ENCODE results near the gene SEC14L2. TPM values are rescaled to one million over a fixed set of nuclear protein-coding genes. Genes with fewer than 3 reads are reported as not detected.

Gene SEC14L2
- total and polyA plus RNA-seq, 2 donors (not counting 3 experiments of a cell fraction or from before 2014, with no cell fraction given) = 22.5 to 28.8 TPM

- FAIRE-seq (no peak), DNase-seq (ENCODE audit: low read depth, low spot score) (no peak)
- no peaks in the 10 kb centered on the region for H3K9me1 ChIP-seq (replicated peaks; ENCODE audit: control insufficient read depth, extremely low read depth, insufficient read depth, low read length)
- no peaks in the 10 kb centered on the region for H3K79me2 ChIP-seq (ENCODE audit: control insufficient read depth, insufficient read depth, low read length)
- ChIA-PET CTCF (interaction anchor here (1.1 to 1.5 kb wide), 2 partner anchors 15 to 70 kb away, joined by 3 to 5 read pairs; no protein-coding TSS in a partner anchor), POLR2A (no interaction called here)
- no peak overlapping the region for H3K4me3 ChIP-seq (replicated peaks in 1 of 3; ENCODE audit: insufficient read depth in 1 of 3, low read depth in 1 of 3, low read length in 3 of 3)
- H3K9ac ChIP-seq (replicated peaks; ENCODE audit: extremely low read depth, insufficient read depth, low read length) = no peak overlapping the region
- TF ChIP-seq MYC (IDR thresholded peaks at IDR 0.05; ENCODE audit: low read depth, low read length) (no peak), POLR2A (IDR thresholded peaks at IDR 0.05; ENCODE audit: low read depth, low read length) (no peak)
- intact Hi-C loops (cut with micrococcal nuclease) = no loop called here
- H3K36me3 ChIP-seq (ENCODE audit: control insufficient read depth in 2 of 2, extremely low read depth in 1 of 2, insufficient read depth in 2 of 2, low read length in 2 of 2) = no peaks in the 10 kb centered on the region
- BruUV-seq (replicated peaks) = no TSS peak
- no peaks in the 10 kb centered on the region for H3K9me3 ChIP-seq (replicated peaks; ENCODE audit: control insufficient read depth, insufficient read depth, low read length)
- no peaks in the 10 kb centered on the region for H4K20me1 ChIP-seq (replicated peaks; ENCODE audit: control insufficient read depth, extremely low read depth, insufficient read depth, low read length)
- peaks cover 11 to 14% of the 10 kb centered on the region in 2 experiments for H3K27me3 ChIP-seq (ENCODE audit: control insufficient read depth in 2 of 2, insufficient read depth in 2 of 2, low read length in 2 of 2)
- dilution Hi-C loops (cut with MboI; ENCODE audit: extremely low pct_ligation_motif_present, low sequenced_read_pairs) = no loop called here
- H3K4me2 ChIP-seq (ENCODE audit: insufficient read depth, low read length) = no peak overlapping the region
- H3K4me1 ChIP-seq (ENCODE audit: control insufficient read depth, extremely low read depth, insufficient read depth, low read length) = no peaks in the 10 kb centered on the region
- H2AFZ ChIP-seq (ENCODE audit: low read depth, low read length) = no peak overlapping the region
- H3K27ac ChIP-seq (ENCODE audit: insufficient read depth, low read depth, low read length) = no peak overlapping the region
Observed at GRCh38 chr22:30470655-30471054, 73.8 kb downstream of the SEC14L2 start.

DNA sequence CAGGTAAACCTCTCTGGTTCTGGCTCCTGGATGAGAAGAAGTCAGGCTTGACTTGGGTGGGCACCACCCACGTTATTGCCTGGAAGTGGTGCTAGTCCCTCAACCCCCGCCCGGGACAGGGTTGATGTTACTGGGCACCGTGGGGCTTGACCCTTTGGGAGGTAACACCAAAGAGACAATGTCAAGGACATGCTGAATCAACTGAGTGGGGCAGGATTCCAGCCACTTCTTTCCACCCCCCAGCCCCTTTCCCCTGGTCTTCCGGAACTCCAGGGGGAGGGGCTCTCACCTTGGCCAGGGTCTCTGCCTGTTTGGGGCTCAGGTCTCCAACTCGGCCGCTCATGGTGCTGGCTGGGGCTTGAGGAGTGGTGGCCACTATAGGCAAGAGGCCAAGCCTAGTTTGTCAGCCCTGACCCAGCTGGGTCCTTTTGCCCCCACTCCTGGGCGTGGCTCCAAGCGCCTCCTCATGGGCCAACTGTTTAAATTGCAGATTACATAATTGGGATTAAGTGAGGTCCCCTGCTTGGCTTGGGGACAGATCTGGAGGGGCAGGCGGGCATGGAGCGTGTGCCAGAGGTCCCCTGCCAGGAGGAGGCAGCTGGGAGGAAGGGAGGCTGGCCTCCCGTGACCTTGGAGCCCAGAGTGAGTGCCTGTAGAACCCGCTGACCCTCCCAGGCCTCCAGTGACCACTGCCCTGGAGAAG, 74.9 kb downstream of the SEC14L2 start, which contains the start of gene SEC14L3:
Gene SEC14L3, minus strand, starts transcription at position 402 of the 703 bp plus-strand sequence. Its CDS starts 59 bp downstream, at position 343.
- FAIRE-seq = no peak
- intact Hi-C loops (cut with micrococcal nuclease) = no loop called here

More for the DNA sequence above, 74.9 kb downstream of the SEC14L2 start, which contains the start of gene SEC14L3:
- Histone ChIP-seq H3K27me3 (ENCODE audit: control insufficient read depth in 2 of 2, insufficient read depth in 2 of 2, low read length in 2 of 2) (peaks cover 9 to 11% of the 10 kb centered on the region in 2 experiments), H3K9ac (replicated peaks; ENCODE audit: extremely low read depth, insufficient read depth, low read length) (no peak within 1 kb of the TSS), H4K20me1 (replicated peaks; ENCODE audit: control insufficient read depth, extremely low read depth, insufficient read depth, low read length) (no peaks in the 10 kb centered on the region), H2AFZ (ENCODE audit: low read depth, low read length) (no peak within 1 kb of the TSS), H3K4me2 (ENCODE audit: insufficient read depth, low read length) (no peak within 1 kb of the TSS), H3K4me3 (replicated peaks in 1 of 3; ENCODE audit: insufficient read depth in 1 of 3, low read depth in 1 of 3, low read length in 3 of 3) (no peak within 1 kb of the TSS), H3K79me2 (ENCODE audit: control insufficient read depth, insufficient read depth, low read length) (no peaks in the 10 kb centered on the region), H3K27ac (ENCODE audit: insufficient read depth, low read depth, low read length) (no peak within 1 kb of the TSS), H3K9me1 (replicated peaks; ENCODE audit: control insufficient read depth, extremely low read depth, insufficient read depth, low read length) (no peaks in the 10 kb centered on the region), H3K9me3 (replicated peaks; ENCODE audit: control insufficient read depth, insufficient read depth, low read length) (no peaks in the 10 kb centered on the region), H3K4me1 (ENCODE audit: control insufficient read depth, extremely low read depth, insufficient read depth, low read length) (no peaks in the 10 kb centered on the region), H3K36me3 (ENCODE audit: control insufficient read depth in 2 of 2, extremely low read depth in 1 of 2, insufficient read depth in 2 of 2, low read length in 2 of 2) (no peaks in the 10 kb centered on the region)
- dilution Hi-C loops (cut with MboI; ENCODE audit: extremely low pct_ligation_motif_present, low sequenced_read_pairs) = no loop called here
- POLR2A ChIA-PET = no interaction called here
- no TSS peak for BruUV-seq (replicated peaks)
- TF ChIP-seq GATA2 (IDR thresholded peaks at IDR 0.05; ENCODE audit: insufficient read depth, insufficient read length, low read depth, low read length) = no peak
- no peak for DNase-seq (ENCODE audit: low read depth, low spot score)
- CTCF ChIA-PET = interaction anchor here (1.1 to 1.5 kb wide), 2 partner anchors 14 to 69 kb away, joined by 3 to 5 read pairs; no protein-coding TSS in a partner anchor

All from endothelial cell of umbilical vein (primary cell).